Activated T-cell treated with anti-CD3 and anti-CD28 coated beads, Interleukin-2, amount 50 U/mL, for 72 hours (primary cell): ENCODE measurements around the gene AGBL1. TPM values are rescaled to one million over a fixed set of nuclear protein-coding genes. Genes with fewer than 3 reads are reported as not detected.

Source experiments
- ATAC-seq, 2 donors: fragments of 150-1000 bp; cut with Tn5 transposase; replicated peaks in 1 of 2; 2 replicates each; pipeline ENCODE4 v1.10.0; 2021; ENCODE audit warnings: moderate library complexity in 2 of 2, mild to moderate bottlenecking in 1 of 2
- DNase-seq, 2 donors: peaks; one replicate each; pipeline ENCODE4 v3.0.0; 2021 to 2022; ENCODE audit warnings: mixed read lengths in 1 of 2
- H3K27ac Mint-ChIP-seq: one replicate; pipeline ENCODE4 v1.8.0; 2022; ENCODE audit warnings: mild to moderate bottlenecking, moderate library complexity, mixed read lengths
- H3K27me3 Mint-ChIP-seq: one replicate; pipeline ENCODE4 v1.8.0; 2022; ENCODE audit warnings: low read depth, mixed read lengths
- H3K36me3 Mint-ChIP-seq, 2 donors: one replicate each; pipeline ENCODE4 v1.8.0; 2022; ENCODE audit warnings: mixed read lengths in 2 of 2, mild to moderate bottlenecking in 1 of 2; ENCODE audit not compliant: insufficient read depth in 2 of 2
- H3K4me1 Mint-ChIP-seq: one replicate; pipeline ENCODE4 v1.8.0; 2022; ENCODE audit warnings: low read depth, mixed read lengths
- H3K4me3 Mint-ChIP-seq, 2 donors: one replicate each; pipeline ENCODE4 v1.8.0; 2022; ENCODE audit warnings: mild to moderate bottlenecking in 2 of 2, mixed read lengths in 2 of 2, moderate library complexity in 2 of 2
- H3K9me3 Mint-ChIP-seq, 2 donors: one replicate each; pipeline ENCODE4 v1.8.0; 2022; ENCODE audit warnings: mixed read lengths in 2 of 2
- total RNA-seq, 2 donors: library from RNA; stranded (reverse); gene quantifications; one replicate each; pipeline ENCODE4 v1.2.3, GENCODE V29; 2022

AGBL1 gene
- total RNA-seq, 2 donors from 2014 or later = 0.14 TPM; not detected in 1

- no peak for ATAC-seq
- H3K4me3 Mint-ChIP-seq = no peak overlapping the region
- H3K27ac Mint-ChIP-seq = no peak overlapping the region
- H3K4me1 Mint-ChIP-seq = no peaks in the 10 kb centered on the region
- peaks cover 0 to 1% of the 10 kb centered on the region in 2 donors for H3K9me3 Mint-ChIP-seq
- peaks cover 19% of the 10 kb centered on the region for H3K27me3 Mint-ChIP-seq
- DNase-seq = no peak
- no peaks in the 10 kb centered on the region for H3K36me3 Mint-ChIP-seq
These were observed 79.8 kb downstream of the AGBL1 start for GRCh38 chr15:86159468-86159867.

- peaks cover 0 to 1% of the 10 kb centered on the region in 2 donors for H3K9me3 Mint-ChIP-seq
- H3K36me3 Mint-ChIP-seq = no peaks in the 10 kb centered on the region
- ATAC-seq = no peak
- H3K4me3 Mint-ChIP-seq = no peak overlapping the region
- H3K4me1 Mint-ChIP-seq = no peaks in the 10 kb centered on the region
- no peak overlapping the region for H3K27ac Mint-ChIP-seq
- H3K27me3 Mint-ChIP-seq = peaks cover 18% of the 10 kb centered on the region
- DNase-seq = no peak
These were observed 81.6 kb downstream of the AGBL1 start for GRCh38 chr15:86161250-86161649.

DNA sequence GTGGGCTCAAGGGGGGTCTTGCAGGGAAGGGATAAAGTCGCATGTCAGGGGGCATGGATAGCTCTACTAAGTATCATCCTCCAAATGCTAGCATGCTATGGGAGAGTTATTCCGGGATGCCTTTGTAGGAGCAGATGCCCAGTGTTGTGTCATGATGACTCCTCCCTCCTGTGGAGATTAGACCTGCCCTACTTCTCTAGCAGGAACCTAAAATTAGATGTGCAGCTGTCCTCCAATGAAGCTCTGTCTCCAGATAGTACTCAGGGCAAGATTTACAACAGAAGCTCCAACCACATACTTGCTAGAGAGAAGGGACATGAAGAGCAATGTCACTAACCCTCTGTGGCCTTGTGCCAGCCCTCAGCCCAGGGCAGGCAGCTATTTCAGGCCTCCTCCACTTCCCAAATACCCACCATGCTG lies 82.5 kb downstream of the AGBL1 start:
- H3K36me3 Mint-ChIP-seq = no peaks in the 10 kb centered on the region
- no peaks in the 10 kb centered on the region for H3K4me1 Mint-ChIP-seq
- no peak for ATAC-seq
- H3K9me3 Mint-ChIP-seq = peaks cover 0 to 1% of the 10 kb centered on the region in 2 donors
- no peak overlapping the region for H3K27ac Mint-ChIP-seq
- H3K4me3 Mint-ChIP-seq = no peak overlapping the region
- no peak for DNase-seq
- peaks cover 18% of the 10 kb centered on the region for H3K27me3 Mint-ChIP-seq

DNA sequence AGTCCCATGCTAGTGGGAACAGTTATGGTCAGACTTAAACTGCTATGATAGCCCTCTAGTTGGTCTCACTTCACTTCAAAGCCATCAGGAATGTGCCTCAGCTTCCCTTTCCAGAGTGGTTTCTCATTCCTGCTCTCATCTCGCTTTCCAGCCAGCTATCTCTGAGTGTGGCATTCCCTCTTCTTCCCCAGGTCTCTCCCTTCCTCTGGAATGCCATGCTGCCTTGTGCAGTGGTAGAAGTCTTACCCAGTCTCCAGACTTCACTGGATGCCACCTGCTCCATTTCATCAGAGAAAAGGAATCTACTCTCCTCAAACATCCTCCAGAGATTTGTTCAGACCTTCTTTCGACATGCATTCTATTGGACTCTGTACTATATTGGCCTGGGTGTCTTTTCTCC lies 83.0 kb downstream of the AGBL1 start:
- Mint-ChIP-seq H3K4me3 (no peak overlapping the region), H3K36me3 (no peaks in the 10 kb centered on the region), H3K4me1 (no peaks in the 10 kb centered on the region), H3K27me3 (peaks cover 18% of the 10 kb centered on the region), H3K27ac (no peak overlapping the region), H3K9me3 (peaks cover 0 to 1% of the 10 kb centered on the region in 2 donors)
- ATAC-seq (no peak), DNase-seq (no peak)

GRCh38 chr15:86163816-86164215 lies 84.1 kb downstream of the AGBL1 start:
- H3K4me3 Mint-ChIP-seq = no peak overlapping the region
- H3K36me3 Mint-ChIP-seq = no peaks in the 10 kb centered on the region
- no peak for DNase-seq
- peaks cover 18% of the 10 kb centered on the region for H3K27me3 Mint-ChIP-seq
- no peaks in the 10 kb centered on the region for H3K4me1 Mint-ChIP-seq
- peaks cover 0 to 1% of the 10 kb centered on the region in 2 donors for H3K9me3 Mint-ChIP-seq
- no peak for ATAC-seq
- H3K27ac Mint-ChIP-seq = no peak overlapping the region

DNA sequence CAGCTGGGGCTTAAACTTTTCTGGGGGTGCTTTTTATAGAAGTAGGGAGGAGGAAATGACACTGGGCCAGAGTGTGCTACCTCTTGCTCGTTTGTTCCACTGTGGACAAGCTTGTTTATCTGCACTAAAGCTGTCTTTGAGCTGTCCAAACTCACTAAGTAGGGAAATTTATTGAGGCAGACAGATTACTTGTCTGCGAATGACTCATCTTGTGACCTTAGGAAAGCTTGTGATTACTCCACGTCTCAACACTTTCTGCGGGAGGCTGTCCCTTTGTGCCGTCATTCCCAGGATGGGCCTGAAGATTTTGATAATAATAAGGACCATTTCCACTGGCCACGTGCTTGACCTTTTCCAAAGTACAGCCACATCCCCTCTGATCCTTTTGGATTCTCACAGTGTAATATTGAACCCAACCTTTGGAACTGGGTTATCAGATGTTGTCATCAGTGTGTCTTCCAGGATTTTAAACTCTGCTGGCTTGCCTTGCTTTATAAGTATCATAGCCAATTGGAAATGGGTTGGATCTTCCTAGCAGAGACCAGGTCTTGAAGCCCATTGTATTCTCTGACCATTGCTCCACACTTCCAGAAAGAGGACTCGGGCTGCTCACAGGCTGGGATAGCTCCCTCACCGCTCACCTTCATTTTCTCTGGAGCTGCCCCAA lies 84.7 kb downstream of the AGBL1 start:
- H3K27me3 Mint-ChIP-seq = peaks cover 13% of the 10 kb centered on the region
- ATAC-seq = no peak
- H3K9me3 Mint-ChIP-seq = peaks cover 0 to 1% of the 10 kb centered on the region in 2 donors
- no peaks in the 10 kb centered on the region for H3K4me1 Mint-ChIP-seq
- no peak overlapping the region for H3K4me3 Mint-ChIP-seq
- no peak overlapping the region for H3K27ac Mint-ChIP-seq
- H3K36me3 Mint-ChIP-seq = no peaks in the 10 kb centered on the region
- DNase-seq = no peak

GRCh38 chr15:86165265-86166211 lies 85.9 kb downstream of the AGBL1 start:
- DNase-seq (no peak), ATAC-seq (no peak)
- Mint-ChIP-seq H3K4me1 (no peaks in the 10 kb centered on the region), H3K4me3 (no peak overlapping the region), H3K27ac (no peak overlapping the region), H3K27me3 (peaks cover 22% of the 10 kb centered on the region), H3K9me3 (peaks cover 0 to 1% of the 10 kb centered on the region in 2 donors), H3K36me3 (no peaks in the 10 kb centered on the region)

- no peak overlapping the region for H3K4me3 Mint-ChIP-seq
These were observed 88.2 kb downstream of the AGBL1 start for GRCh38 chr15:86167841-86168240.

DNA sequence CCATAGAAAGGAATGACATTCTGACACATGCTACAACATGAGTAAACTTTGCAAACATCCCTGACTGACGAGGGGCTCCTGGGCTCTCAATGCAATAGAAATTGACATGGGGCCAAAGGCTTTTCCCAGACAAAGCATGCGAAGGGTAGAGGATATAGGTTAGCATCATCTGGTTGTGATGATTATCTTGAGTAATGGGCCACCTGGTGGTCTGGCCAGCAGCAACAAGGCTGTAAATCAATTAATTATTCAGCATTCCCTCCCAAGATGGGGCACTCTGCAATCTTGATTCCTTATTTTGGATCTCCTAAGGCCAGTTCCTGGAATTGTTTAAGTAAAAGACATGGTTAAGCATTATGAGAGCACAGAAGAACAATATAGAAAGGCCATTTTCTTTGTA lies 99.2 kb downstream of the AGBL1 start:
- Mint-ChIP-seq H3K9me3 (peaks cover 1 to 6% of the 10 kb centered on the region in 2 donors), H3K27ac (no peak overlapping the region), H3K4me1 (no peaks in the 10 kb centered on the region), H3K4me3 (no peak overlapping the region), H3K27me3 (peaks cover 30% of the 10 kb centered on the region), H3K36me3 (peaks cover 0 to 4% of the 10 kb centered on the region in 2 donors)
- DNase-seq (no peak), ATAC-seq (no peak)

More at GRCh38 chr15:86167841-86168240, 88.2 kb downstream of the AGBL1 start:
- no peak for ATAC-seq
- H3K27me3 Mint-ChIP-seq = peaks cover 18% of the 10 kb centered on the region
- no peak overlapping the region for H3K27ac Mint-ChIP-seq
- no peaks in the 10 kb centered on the region for H3K36me3 Mint-ChIP-seq
- no peak for DNase-seq
- no peaks in the 10 kb centered on the region for H3K9me3 Mint-ChIP-seq
- H3K4me1 Mint-ChIP-seq = no peaks in the 10 kb centered on the region

- Mint-ChIP-seq H3K9me3 (no peaks in the 10 kb centered on the region), H3K27me3 (peaks cover 15% of the 10 kb centered on the region), H3K27ac (no peak overlapping the region), H3K36me3 (no peaks in the 10 kb centered on the region), H3K4me1 (no peaks in the 10 kb centered on the region), H3K4me3 (no peak overlapping the region)
- peak; percentile 92 to 96 for ATAC-seq
- peak; percentile 38 to 51 for DNase-seq
These were observed 104.2 kb downstream of the AGBL1 start for GRCh38 chr15:86183596-86184491.

DNA sequence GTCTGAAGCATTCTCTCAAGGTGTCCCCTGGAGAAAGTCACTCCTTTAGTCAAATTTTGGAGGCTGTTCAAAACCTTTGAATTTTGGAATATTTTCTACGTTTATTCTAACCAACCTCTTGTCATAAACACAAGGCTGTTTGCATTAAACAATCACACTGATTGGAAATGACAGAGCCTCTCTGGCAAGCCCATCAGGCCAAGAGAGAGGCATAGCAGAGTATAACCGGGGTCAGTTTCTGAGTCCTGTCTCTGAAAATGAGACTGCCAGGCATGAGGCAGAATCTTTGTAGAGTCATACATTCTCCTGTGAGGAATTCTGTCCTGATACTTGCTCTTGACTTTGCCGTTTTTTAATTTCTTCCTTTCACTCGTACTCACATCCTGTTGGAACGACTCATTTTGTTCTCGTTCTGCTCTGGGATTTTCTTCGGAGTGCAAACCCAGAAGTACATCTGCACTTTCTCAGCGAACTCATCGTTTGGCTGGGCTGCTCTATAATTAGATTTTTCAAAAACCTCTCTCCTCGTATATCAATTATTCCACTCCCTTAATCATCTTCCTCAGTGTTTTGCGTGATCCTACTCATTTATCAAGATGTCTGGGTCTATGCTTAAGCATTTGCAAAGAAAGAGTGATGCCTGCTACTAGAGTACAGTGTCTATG lies 114.2 kb downstream of the AGBL1 start:
- no peaks in the 10 kb centered on the region for H3K36me3 Mint-ChIP-seq
- peaks cover 32% of the 10 kb centered on the region for H3K27me3 Mint-ChIP-seq
- H3K27ac Mint-ChIP-seq = no peak overlapping the region
- no peak for ATAC-seq
- H3K4me3 Mint-ChIP-seq = no peak overlapping the region
- no peaks in the 10 kb centered on the region for H3K9me3 Mint-ChIP-seq
- no peaks in the 10 kb centered on the region for H3K4me1 Mint-ChIP-seq
- no peak for DNase-seq

GRCh38 chr15:86197770-86198169 lies 118.1 kb downstream of the AGBL1 start:
- Mint-ChIP-seq H3K4me3 (no peak overlapping the region), H3K27ac (no peak overlapping the region), H3K9me3 (no peaks in the 10 kb centered on the region), H3K27me3 (peaks cover 28% of the 10 kb centered on the region), H3K36me3 (no peaks in the 10 kb centered on the region), H3K4me1 (peaks cover 3% of the 10 kb centered on the region)
- ATAC-seq (peak in 1 of 2 donors; percentile 49), DNase-seq (no peak)
